GM18526 (cell line): ENCODE data around the gene GTPBP2.

Experiments
- POLR2A ChIP-seq: IDR thresholded peaks from 3 replicates; pipeline ENCODE4 v1.6.1; 2011; ENCODE audit not compliant: insufficient read length; ENCODE audit errors: extremely low read depth

Gene GTPBP2

DNA sequence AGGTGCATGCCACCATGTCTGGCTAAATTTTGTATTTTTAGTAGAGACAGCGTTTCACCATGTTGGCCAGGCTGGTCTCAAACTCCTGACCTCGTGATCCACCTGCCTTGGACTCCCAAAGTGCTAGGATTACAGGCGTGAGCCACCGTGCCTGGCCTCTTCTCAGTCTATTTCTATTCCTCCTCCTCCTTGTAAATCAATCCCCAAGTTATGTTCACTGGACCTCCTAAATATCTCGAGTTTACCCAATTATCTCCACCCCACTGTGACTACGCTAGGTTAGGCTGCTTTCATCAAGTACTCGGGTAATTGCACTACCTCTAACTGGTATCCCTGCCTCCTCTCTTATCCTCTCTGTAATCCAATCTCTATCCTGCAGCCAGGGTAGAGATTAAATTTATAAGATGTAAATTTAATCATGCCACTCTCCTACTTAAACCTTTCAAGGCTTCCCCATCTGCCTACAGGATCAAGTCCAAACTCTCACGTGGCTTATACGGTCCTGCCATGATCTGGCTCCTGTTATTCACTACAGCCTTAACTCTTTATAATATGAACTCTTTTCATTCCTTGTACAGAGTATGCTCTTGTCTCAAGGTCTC is 5.7 kb upstream of the GTPBP2 start:
- TF ChIP-seq POLR2A: no peak

GRCh38 chr6:43630980-43631619 is 2.0 kb upstream of the GTPBP2 start:
- no peak for TF ChIP-seq POLR2A

DNA sequence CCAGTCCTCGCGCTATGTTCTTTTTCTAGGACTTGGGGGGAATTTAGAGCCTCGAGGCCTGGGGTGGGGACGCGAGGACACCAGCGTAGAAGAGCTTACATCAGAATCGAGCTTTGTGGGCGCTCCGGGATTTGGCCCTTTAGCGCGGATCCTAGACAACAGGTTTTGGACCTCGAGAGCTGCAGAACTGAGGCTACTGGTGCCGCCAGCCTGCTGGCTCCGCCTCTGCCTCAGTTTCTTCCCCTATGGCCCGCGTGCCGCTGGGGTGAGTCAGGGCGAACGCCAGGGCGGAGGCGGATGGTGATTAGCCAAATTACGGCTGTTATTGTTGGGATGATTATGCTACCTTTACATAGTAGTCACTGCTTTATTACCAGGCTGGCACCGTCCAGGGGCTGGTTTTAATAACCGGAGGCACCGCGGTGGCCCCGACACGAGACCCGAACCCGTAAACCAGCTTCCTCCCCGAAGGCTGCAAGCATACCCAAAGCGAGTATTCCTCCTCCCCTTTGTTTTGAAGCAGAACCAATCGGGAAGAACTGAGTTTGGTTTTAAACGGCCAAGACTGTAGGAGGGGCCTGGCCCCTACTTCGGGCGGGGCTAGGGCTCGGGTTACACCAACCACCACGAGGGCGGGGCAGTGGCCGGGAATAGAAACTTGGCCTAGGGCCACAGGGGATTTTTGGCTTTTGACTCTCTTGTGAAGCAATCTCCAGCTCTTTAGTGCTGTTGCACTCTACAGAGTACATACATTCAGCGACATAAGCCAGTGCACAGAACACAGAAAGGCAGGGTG is 639 bp upstream of the GTPBP2 start:
- peak; percentile 68 for TF ChIP-seq POLR2A

DNA sequence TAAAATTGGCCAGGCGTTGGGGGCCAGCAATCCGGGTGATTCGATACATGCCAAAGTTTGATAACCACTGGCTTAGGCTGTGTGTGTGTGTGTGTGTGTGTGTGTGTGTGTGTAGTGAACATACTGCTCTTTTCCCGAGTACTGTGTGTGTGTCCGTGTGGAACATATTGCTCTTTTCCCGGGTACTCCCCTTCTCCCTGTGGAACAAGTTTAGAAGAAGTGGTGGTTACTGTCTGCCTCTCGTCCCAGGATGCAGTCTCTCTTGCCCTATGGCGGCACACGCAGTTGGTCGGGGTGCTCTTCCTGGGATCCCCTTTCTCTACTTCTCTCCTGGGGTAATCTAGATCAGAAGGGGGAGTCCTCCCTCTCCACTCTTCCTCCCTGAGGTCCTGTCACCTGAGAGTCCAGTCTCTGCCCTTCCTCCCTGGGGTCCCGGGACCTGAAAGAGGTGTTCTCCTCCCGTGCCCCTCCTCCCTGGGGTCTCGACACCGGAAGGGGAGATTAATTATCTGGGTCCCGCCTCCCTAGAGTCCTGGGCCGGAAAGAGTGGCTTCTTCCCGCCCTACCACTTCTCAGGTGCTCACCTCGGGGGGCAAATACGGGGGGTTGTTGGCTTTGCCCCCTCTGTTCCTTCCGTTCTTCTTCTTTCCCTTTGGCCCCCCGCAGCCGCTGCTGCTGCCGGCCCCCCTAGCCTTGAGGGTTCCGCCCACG is 516 bp downstream of the GTPBP2 start:
- TF ChIP-seq POLR2A: no peak

DNA sequence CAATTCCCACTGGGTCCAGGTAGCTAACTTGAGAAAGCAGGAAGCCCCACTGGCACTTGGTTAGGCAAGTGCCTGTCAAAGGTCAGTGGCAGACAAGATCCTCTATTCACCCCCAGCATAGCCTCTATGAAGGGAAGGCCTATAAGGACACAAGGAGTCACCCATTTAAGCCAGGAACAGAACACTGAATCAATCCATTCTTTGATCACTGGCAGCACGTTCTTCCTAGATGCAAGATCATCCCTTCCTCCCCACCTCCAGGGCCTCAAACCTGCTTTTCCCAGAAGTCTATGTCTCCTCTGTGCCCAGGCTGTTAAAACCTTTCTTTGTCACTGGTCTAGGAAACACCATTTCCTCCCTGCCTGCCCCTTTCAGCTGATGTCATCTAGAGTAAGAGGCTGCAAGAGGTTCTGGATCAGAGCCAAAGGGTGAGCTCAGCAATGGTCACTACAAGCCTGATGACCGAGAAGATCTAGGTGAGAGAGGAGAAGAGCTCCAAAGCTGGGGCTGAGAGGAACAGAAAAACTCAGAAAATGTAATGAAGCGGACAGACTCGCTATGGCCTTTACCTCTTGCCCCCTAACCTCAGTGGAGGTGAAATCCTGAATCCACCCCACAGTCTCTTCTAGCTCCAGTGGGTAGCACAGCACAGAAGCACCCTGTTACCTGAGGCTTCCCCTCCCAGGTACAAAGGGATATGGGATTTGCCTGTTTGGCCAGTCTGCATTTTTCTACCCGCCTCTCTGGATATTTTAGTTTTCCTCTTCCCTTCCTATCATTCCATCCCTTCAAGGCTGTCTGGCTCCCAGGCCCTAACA is 1.8 kb downstream of the GTPBP2 start:
- TF ChIP-seq POLR2A: no peak

- no peak for TF ChIP-seq POLR2A
These were observed 3.6 kb downstream of the GTPBP2 start for GRCh38 chr6:43625393-43625992.

- TF ChIP-seq POLR2A: no peak
These were observed 4.2 kb downstream of the GTPBP2 start for GRCh38 chr6:43624786-43625288.

- no peak for TF ChIP-seq POLR2A
These were observed 4.9 kb downstream of the GTPBP2 start for GRCh38 chr6:43623880-43624785.

DNA sequence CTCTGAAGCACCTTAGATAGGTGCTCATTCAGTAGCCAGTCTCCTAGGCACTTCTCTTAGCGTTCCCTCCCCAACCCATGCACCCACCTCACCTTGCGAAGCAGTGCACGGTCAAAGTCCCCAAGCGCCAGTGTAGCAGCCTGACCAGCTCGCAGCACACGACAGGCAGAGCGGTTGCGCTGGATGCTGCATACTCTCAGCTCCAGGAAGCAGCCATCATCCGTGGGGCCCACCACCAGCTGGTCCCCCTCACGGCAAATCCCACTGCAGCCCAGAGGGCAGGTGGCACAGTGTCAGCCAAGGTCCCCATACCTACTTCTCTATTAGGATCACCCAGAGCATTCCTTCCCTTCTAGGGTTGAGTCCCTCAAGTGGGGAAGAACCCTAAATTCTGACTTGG is 6.5 kb downstream of the GTPBP2 start:
- TF ChIP-seq POLR2A: no peak

- no peak for TF ChIP-seq POLR2A
These were observed 7.3 kb downstream of the GTPBP2 start for GRCh38 chr6:43621836-43622180.

- no peak for TF ChIP-seq POLR2A
These were observed 7.8 kb downstream of the GTPBP2 start for GRCh38 chr6:43621078-43621835.

GRCh38 chr6:43616725-43617472 is 12.2 kb downstream of the GTPBP2 start:
- no peak for TF ChIP-seq POLR2A

DNA sequence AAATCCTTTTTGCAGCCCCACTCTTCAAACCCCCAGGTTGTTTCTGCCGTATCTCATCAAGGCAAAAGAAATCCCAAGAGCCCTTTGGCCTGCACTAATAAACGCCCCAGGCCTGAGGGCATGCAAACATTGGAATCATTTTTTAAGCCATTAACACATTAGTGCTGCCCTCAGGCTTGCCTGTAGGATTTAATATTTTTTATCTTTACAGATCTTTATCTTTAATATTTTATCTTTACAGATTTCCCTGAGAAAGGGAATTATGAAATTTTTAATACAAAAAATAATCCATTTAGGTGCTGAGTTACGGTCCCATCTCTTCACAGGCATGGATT is 14.7 kb downstream of the GTPBP2 start:
- no peak for TF ChIP-seq POLR2A
